Measurements from ENCODE around the gene PSMC3.

PSMC3 gene

DNA sequence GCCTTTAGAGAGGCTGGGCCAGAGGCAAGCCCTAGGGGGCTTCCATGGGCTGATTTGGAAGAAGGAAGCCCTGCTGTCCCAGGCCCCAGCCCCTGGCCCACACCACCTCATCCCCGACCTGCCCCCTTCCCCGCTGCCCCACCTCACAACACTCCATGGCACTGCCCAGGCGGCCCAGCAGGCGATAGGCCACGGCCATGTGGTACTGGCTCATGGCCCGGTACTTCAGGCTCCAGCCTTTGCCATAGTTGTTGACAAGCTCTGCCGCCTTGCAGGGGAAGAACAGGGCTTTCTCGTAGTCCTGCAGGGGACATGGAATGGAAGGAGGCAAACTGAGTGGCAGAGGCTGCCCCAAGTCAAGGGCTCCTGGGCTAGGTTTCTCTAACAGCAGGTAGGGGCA, 16.3 kb upstream of the PSMC3 start:
- DNase-seq = no peak

DNA sequence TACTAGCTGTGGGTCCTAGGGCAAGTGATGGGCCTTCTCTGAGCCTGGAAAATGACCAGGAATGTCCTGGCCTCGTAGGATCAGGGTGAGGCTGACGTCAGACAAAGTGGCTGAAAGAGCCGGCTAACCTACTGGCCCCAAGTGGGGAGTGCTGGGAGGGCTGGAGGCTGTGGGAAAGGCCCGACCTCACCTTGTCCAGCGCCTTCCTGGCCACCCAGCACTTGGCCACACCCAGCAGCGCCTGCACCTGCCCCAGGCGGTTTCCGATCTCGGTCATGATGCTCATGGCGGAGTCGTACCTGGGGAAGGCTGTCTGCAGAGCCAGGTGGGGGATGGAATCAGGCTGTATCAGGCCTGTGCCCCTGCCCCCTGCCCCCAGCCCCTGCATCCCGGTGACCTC, 15.2 kb upstream of the PSMC3 start:
- DNase-seq = no peak

DNA sequence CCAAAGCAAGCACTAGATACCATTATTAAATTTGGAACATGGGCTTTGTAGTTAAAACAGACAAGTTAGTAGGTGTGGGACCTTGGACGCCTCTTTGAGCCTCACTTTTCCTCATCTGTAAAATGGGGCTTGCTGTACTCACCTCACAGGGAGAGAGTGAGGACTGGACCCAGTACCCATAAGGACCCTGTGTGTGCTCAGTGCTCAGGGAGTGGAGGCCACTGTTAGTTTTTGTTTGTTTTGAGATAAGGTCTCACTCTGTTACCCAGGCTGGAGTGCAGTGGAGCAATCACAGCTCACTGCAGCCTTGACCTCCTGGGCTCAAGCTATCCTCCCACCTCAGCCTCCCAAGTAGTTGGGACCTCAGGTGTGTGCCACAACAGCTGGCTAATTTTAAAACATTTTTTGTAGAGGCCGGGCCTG, 13.8 kb upstream of the PSMC3 start:
- DNase-seq = no peak

DNA sequence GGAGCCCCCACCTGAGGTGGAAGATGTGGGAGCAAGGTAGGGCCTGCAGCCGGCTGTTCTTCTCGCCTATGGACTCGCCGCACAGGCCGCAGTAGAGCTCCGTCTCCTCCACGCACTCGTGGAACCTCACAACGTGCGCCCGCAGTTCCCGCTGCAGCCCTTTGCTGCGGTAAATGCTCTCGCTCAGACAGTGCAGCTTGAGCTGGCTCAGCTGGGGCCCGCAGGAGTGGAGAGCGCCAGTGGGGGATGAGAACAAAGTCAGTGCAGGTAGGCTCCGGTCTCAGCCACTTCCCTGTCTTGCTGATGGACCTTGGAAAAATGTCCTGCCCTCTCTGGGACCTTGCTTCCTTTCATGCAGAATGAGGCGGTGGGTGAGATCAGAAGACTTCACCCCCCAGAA, 12.5 kb upstream of the PSMC3 start:
- no peak for DNase-seq

DNA sequence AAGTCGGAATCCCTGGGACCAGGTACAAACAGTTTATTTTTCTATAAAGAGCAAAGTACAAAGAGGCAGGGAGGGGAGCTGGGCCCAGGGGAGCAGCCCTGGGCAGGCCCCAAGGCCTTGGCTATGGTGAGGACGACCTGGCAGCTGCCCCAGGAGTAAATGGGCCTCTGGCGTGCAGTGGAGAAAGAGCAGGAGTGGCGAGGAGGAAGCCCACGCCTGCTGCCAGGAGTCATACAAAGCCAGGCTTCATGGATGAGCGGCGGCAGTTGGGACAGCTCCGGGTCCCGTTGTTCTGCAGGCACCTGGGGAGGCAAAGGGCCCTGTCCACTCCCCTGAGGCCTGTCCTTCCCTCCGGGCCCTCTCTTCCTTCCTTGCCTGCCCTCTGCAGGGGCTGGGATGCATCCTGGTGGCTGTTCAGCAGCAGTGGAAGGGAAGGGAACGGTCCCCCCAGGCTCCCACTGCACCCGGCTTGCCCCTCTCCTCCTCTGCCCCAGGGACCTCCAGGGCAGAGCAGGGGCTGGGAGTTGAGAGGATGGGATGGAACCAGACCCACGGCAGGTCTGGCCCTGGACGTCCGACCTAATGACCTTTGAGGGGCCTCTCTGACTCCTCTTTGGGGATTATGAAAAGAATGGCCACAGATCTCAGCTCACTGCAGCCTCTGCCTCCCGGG, 11.6 kb upstream of the PSMC3 start:
- no peak for DNase-seq

DNA sequence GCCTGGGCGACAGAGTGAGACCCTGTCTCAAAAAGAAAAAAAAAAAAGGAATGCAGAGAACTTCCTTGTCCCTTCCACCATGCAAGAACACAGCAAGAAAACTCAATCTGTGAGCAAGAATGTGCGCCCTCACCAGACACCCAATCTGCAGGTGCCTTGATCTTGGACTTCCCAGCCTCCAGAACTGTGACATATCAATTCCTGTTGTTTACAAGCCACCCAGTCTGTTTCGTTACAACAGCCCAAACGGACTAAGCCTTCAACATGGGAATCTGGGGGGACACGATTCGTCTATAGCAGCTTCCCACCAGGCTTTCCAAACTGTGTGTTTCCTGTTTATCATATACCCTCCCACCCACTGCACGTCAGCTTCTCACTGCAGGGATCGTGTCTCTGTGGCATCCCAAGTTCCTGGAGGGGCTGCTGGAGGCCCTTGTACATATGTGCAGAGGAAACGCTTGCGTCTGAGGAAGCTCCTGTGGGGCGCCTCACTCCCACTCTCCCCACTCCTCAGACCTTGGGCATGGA, 11.0 kb upstream of the PSMC3 start:
- DNase-seq = no peak

DNA sequence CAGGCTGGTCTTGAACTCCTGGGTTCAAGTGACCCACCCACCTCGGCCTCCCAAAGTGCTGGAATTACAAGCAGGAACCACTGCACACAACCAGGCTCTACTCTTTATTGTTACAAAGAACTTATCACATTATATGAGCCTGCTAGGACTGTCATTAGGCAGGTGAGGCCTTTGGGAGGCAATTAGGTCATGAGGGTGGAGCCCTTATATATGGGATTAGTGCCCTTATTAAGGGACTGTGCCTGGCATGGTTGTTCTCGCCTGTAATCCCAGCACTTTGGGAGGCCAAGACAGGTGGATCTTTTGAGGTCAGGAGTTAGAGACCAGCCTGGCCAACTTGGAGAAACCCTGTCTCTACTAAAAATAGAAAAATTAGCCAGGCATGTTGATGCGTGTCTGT, 10.5 kb upstream of the PSMC3 start:
- DNase-seq = no peak

DNA sequence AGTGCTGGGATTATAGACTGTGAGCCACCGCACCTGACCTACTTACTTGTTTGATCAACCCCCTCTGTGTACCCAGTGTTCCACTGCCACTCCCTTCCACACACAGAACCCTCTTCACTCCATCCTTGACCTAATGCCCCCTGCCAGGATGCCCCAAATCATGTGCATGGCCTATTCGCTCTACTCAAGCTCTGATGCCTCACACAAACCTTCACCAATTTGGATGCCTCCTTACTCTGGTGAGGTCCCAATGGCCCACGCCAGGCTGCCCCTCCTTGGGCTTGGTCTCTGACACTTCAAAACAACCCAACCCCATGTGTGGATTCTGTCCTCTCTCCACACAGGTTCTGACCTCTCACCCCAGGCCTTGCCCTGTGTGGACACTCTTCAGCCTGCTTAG, 9.4 kb upstream of the PSMC3 start:
- no peak for DNase-seq

DNA sequence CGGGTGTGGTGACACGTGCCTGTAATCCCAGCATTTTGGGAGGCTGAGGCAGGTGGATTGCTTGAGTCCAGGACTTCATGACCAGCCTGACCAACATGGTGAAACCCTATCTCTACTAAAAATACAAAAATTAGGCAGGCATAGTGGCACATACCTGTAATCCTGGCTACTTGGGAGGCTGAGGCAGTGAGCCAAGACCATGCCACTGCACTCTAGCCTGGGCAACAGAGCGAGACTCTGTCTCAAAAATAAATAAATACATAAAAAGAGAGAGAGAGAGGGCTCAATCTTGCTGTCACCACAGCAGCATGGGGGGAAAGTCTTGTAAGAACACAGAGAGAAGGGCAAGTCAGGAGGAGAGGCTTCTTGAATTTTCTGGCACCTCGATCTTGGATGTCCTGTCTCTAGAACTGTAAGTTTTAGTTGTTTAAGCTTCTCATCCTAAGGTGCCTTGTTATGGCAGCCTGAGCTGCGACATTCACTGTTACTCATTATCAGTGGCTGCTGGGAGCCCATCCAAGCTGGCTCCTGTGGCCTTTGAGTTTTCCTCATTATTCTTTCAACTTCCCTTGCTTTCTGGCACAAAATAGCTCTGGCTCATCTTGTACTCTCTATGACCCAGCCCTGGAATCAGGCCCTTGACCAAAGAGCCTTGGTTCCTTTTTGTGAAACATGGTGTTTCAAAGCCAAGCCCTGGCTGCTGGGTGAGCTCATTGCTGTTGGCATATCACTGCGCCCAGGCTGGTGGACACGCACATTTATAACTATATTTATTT, 8.0 kb upstream of the PSMC3 start:
- no peak for DNase-seq

DNA sequence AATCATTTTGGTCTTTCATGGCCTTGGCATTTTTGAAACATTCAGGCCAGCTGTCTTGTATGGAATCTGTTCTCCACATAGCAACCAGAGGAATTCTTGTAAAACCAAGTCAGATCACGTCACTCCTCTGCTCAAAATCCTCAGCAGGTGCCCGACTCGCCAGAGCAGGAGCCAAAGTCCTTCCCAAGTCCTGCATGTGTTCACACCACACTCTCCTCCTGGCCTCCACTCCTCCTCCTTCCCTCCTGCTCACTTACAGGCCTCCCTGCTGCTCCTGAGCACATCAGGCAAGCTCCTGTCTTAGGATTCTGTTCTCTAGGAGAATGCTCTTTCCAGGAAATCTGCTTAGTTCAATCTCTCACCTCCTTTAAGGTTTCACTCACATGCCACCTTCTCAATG, 6.9 kb upstream of the PSMC3 start:
- DNase-seq = no peak

DNA sequence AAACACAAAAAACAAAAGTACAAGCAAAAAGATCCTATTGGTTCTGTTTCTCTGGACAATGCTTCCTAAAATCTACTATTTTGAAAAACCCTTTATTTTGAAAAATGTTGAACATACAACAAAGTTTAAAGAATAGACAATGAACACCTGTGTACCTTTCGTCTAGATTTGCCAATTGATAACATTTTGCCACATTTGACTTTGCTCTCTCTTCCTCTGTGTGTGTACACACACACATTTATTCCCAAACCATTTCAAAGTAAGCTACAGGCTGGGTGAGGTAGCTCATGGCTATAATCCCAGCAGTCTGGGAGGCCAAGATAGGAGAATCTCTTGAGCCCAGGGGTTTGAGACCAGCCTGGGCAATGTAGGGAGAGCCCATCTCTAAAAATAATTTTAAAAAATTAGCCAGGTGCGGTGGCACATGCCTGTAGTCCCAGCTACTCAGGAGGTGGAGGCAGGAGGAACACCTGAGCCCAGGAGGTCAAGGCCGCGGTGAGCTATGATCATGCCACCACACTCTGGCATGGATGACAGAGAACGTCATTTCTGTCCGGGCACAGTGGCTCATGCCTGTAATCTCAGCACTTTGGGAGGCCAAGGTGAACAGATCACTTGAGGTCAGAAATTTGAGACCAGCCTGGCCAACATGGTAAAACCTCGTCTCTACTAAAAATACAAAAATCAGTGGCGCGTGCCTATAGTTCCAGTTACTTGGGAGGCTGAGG, 5.3 kb upstream of the PSMC3 start:
- no peak for DNase-seq

DNA sequence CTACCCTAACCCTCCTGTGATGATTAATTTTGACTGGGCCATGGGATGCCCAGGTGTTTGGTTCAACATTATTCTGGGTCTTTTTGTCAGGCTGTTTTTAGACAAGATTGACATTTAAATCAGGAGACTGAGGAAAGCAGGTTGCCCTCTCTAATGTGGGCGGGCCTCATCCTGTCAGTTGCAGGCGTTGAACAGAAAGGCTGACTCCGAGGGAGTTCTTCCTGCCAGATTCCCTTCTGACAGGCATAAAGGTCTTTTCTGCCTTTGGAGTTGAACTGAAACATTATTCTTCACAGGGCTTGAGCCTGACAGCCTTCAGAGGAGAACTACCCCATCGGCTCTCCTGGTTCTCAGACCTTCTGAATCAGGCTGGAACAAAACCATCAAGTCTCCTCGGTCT, 4.3 kb upstream of the PSMC3 start:
- DNase-seq = no peak

DNA sequence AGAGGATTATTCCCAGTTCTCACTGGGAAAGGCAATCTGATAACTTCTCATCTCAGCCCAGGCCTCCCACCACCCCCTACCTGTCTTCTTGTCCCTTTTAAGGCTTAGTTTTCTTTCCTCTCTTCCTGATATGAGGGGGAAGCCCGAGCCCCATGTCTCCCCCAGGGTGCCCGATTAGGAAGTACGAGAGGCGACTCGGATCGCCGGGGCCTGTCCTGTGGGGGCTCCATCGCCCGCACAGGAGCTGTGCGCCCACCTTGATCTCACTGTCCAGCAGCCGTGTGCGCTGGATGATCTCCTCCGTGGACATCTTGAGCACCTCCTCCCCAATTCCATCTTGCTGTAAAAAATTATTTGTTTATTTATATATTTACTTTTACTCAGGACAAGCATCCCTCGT, 628 bp downstream of the PSMC3 start:
- no peak for DNase-seq

DNA sequence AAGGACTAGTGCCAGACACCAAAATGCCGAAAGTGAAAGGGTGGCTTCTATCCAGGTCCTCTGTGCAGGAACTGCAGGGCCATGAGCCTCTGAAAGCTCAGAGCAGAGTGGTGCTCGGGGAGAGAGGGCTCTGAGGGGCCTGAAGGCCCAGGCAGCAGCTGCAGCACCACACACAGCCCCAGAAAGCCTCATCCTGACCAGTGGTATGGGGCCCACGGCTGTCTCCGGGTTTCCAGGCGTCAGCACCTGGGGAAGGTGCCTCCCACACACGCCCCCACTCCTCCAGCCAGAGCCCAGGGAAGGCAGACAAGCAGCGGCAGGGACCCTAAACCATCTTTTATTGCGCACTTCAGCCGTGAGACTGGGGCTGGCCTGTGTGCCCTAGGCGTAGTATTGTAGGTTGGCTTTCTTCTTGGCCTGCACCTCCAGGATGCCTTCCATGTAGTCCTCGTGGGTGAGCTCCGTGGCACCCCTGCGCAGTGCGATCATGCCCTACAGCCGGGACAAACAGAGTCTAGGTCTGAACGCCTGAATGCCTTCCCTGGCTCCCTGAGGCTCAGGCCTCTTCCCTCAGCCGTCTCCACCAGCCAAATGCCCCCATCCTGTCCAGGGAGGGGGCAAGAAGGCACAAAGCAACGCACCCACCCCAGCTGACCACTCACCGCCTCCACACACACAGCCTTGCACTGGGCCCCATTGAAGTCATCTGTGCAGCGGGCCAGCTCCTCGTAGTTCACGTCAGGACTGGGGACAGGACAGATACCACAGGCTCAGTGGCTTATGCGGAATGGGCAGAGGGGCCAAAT, 7.6 kb downstream of the PSMC3 start:
- DNase-seq = no peak

DNA sequence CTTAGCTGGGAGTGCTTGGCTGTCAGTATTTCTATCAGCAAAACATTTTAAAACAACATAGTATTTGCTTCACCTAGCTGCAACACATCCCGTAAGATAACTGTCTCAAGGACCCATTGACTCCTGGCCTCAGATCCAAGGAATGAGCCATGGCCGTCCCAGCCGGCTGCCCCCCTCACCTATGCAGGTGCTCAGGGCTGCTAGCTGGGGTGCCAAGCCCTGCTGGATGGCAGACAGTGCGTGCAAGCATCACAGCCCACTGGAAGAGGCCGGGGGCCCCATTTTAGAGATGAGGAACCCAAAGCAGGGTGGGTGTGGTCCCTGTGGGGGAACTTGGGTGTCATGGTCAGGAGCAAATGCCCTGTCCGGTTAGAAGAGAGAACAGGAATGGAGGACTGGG, 8.5 kb downstream of the PSMC3 start:
- DNase-seq = no peak

DNA sequence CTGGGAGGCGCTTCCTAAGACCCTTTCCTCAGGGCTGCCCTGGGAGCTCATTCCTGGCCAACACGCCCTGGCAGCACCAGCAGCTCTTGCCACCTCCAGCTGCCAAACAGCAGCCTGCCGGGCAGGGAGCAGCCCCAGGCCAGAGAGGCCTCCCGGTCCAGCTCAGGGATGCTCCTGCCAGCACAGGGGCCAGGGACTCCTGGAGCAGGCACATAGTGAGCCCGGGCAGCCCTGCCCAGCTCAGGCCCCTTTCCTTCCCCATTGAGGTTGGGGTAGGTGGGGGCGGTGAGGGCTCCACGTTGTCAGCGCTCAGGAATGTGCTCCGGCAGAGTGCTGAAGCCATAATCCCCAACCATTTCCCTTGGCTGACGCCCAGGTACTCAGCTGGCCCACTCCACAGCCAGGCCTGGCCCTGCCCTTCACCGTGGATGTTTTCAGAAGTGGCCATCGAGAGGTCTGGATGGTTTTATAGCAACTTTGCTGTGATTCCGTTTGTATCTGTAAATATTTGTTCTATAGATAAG, 10.2 kb downstream of the PSMC3 start:
- DNase-seq = no peak

DNA sequence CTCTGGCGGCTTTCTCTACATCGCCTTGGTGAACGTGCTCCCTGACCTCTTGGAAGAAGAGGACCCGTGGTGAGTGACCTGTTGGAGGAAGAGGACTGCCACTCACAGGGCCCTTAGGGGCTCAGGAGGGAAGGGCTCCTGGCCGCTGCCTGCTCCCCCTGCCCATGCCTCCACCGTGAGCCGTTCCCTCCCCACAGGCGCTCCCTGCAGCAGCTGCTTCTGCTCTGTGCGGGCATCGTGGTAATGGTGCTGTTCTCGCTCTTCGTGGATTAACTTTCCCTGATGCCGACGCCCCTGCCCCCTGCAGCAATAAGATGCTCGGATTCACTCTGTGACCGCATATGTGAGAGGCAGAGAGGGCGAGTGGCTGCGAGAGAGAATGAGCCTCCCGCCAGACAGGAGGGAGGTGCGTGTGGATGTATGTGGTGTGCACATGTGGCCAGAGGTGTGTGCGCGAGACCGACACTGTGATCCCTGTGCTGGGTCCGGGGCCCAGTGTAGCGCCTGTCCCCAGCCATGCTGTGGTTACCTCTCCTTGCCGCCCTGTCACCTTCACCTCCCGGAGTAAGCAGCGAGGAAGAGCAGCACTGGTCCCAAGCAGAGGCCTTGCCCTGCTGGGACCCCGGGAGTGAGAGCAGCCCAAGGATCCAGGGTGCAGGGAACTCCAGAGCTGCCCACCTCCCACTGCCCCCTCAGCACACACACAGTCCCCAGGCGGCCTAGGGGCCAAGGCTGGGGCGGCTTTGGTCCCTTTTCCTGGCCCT, 11.0 kb downstream of the PSMC3 start:
- DNase-seq = no peak

DNA sequence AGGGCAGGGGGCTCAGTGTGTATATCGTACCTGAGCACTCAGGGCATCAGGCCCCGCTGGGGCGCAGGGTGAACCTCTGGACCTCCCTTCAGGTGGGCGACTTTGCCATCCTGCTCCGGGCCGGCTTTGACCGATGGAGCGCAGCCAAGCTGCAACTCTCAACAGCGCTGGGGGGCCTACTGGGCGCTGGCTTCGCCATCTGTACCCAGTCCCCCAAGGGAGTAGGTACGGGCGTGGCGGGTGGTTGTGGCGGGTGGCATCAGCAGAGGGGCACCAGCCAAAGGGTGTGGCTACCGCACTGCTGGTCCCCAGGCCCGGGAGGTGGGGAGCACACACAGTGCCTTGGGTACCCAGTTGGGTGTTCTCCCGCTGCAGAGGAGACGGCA, 11.6 kb downstream of the PSMC3 start:
- DNase-seq = no peak

DNA sequence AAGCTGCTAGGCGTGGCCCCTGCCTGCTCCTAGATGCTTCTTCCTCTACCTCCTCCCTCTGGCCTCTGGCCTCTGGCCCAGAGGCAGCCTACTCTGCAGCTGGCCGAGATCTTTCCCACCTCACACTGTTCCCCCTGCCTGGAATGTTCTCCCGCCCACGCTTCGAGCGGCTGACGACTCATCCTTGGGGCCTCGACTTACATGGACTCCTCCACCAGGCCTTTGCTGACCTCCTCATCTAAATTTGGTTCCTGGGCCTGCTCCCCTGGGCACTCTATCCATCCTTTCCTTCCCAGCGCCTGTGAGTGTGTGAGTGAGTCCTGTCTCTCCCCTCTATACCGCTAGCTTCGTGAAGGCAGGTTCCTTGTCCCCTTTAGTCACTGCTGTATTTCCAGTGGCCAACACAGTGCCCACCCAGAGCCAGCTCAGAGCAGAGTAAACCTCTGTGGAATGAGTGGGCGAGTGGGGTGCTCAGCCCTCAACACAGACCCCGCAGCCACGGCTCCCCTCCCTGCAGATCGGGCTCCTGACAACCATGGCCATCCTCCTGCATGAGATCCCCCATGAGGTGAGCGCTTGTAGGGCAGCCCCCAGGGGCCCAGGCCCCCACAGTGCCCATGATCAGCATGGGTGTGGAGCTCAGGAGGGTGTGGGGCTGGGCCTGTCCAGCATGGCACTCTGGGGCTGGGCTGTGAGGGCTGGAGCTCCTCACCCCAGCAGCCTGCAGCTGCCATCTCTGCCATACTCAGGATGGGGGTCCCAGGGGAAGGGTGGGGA, 12.1 kb downstream of the PSMC3 start:
- DNase-seq = no peak

DNA sequence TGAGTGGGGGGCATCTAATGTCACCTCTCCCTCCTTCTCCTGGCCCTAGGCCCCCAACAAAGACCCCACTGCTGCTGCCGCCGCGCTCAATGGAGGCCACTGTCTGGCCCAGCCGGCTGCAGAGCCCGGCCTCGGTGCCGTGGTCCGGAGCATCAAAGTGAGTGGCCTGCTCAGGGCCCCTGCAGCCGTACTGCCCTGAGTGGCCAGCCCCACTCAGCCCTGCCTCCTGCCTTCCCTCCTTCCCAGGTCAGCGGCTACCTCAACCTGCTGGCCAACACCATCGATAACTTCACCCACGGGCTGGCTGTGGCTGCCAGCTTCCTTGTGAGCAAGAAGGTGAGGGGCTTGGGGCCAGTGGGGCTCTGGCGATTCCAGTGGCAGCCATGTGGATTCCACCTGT, 12.9 kb downstream of the PSMC3 start:
- no peak for DNase-seq
